SJCRH30 (cell line): Measurements from ENCODE around the gene GALNT17. TPM values are rescaled to one million over a fixed set of nuclear protein-coding genes. Genes with fewer than 3 reads are reported as not detected.

Source experiments
- DNase-seq, 2 experiments: peaks; one replicate each; pipeline ENCODE4 v3.0.0-alpha.2; 2015 to 2020
- H3K27ac ChIP-seq: fragments of 250-450 bp; sonication (Bioruptor Pico); 2 replicates; pipeline ENCODE4 v1.5.1; 2020; ENCODE audit warnings: mild to moderate bottlenecking, moderate library complexity
- H3K27me3 ChIP-seq: fragments of 250-450 bp; sonication (Bioruptor Pico); 2 replicates; pipeline ENCODE4 v1.5.1; 2020; ENCODE audit warnings: mild to moderate bottlenecking, moderate library complexity
- H3K36me3 ChIP-seq: fragments of 250-450 bp; sonication (Bioruptor Pico); 2 replicates; pipeline ENCODE4 v1.5.1; 2020; ENCODE audit warnings: mild to moderate bottlenecking, moderate library complexity
- H3K4me1 ChIP-seq: fragments of 250-450 bp; sonication (Bioruptor Pico); 2 replicates; pipeline ENCODE4 v1.5.1; 2020; ENCODE audit warnings: mild to moderate bottlenecking, moderate library complexity
- H3K4me3 ChIP-seq: fragments of 250-450 bp; sonication (Bioruptor Pico); 2 replicates; pipeline ENCODE4 v1.5.1; 2020; ENCODE audit warnings: mild to moderate bottlenecking, moderate library complexity
- H3K9me3 ChIP-seq: fragments of 250-450 bp; sonication (Bioruptor Pico); replicated peaks from 2 replicates; pipeline ENCODE4 v1.5.1; 2020; ENCODE audit warnings: mild to moderate bottlenecking, moderate library complexity
- total RNA-seq: library from RNA; depleted of rRNA; stranded (reverse); fragments of >200 nt; shearing (Covaris generic); gene quantifications from 2 replicates; pipeline ENCODE4 v1.2.3, GENCODE V29; 2014

Gene GALNT17
- total RNA-seq, 1 experiment from 2014 or later, result not detected

DNA sequence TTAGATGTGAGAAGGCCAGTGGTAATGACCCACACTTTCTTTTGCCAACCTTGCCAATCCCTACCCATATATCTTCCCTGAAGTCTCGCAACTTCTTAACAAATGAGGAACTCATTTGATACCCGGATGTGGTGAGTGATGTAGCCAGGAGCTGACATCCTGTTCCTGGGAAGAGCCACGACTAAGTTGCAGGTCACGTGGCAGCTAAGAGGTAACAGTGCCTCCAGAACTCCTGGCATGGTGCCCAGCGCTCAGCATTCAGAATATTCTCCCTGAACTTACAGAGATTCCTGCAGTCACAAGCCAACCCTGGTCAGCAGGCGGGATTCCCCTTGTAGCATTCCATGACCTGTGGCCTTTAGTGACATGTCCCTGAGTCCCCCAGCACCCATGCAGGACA is 282.5 kb downstream of the GALNT17 start:
- no peaks in the 10 kb centered on the region for H3K9me3 ChIP-seq
- H3K4me3 ChIP-seq, result no peak overlapping the region
- no peaks in the 10 kb centered on the region for H3K4me1 ChIP-seq
- peak; percentile 13 to 36 for DNase-seq
- H3K27me3 ChIP-seq, result no peaks in the 10 kb centered on the region
- H3K36me3 ChIP-seq, result no peaks in the 10 kb centered on the region
- H3K27ac ChIP-seq, result no peak overlapping the region

DNA sequence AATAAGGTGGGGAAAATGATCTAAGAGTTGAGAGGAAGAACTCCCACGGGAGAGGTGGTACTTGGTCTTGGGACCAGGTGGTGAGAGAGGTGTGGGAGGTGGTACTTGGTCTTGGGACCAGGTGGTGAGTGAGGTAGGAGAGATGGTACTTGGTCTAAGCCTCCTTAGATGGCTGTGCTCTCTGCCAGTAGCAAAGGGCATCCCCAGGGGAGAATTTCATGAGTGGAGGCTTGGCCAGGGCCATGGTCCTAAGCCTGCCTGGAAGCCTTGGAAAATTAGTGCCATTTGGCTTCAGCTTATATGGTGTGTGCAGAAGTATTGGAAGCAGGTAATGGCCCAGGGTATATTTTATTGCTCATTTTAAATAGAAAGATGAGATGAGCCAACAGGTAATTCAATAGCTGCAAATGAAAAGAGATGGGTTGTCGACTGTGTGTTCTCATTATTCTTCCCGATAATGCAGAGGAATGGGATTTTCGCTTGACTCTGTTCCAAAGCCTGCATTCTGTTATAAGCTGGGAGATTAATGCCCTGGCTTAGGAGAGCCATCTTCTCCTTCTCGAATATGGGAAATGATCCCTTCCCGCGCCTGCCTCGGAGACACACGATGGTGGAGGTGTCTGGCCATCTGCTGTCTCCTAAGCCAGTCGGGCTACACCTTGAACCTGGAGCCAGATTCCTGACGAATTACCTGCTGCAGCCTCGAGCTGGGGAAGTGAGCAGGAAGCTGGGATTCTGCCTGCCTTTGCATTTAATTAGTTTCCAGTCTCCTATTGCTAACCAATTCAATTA is 287.8 kb downstream of the GALNT17 start:
- H3K27ac ChIP-seq, result no peak overlapping the region
- no peaks in the 10 kb centered on the region for H3K36me3 ChIP-seq
- H3K9me3 ChIP-seq, result no peaks in the 10 kb centered on the region
- DNase-seq, result no peak
- no peak overlapping the region for H3K4me3 ChIP-seq
- H3K27me3 ChIP-seq, result 0 out of 2 replicates have a peak, but pooled peaks cover 5% of the 10 kb centered on the region
- H3K4me1 ChIP-seq, result no peaks in the 10 kb centered on the region

DNA sequence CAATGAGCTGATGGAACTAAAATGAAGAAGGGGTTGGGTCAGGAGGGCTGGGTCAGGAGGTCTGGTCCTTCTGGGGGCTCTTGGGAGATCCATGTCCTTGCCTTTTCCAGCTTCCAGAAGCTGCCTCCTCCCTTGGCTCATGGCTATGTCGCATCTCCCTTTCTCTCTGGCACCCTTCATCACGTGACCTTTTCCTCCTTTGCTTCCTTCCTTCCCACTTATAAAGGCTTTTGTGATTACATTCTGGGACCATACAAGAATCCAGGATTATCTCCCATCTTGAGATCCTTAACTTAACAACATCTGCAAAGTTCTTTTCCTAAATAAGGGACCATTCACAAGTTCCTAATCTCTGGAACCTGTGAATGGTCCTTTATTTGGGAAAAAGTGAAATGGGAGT is 290.2 kb downstream of the GALNT17 start:
- 0 out of 2 replicates have a peak, but pooled peaks cover 5% of the 10 kb centered on the region for H3K27me3 ChIP-seq
- no peaks in the 10 kb centered on the region for H3K9me3 ChIP-seq
- no peak for DNase-seq
- H3K4me1 ChIP-seq, result no peaks in the 10 kb centered on the region
- no peak overlapping the region for H3K27ac ChIP-seq
- H3K4me3 ChIP-seq, result no peak overlapping the region
- H3K36me3 ChIP-seq, result no peaks in the 10 kb centered on the region

DNA sequence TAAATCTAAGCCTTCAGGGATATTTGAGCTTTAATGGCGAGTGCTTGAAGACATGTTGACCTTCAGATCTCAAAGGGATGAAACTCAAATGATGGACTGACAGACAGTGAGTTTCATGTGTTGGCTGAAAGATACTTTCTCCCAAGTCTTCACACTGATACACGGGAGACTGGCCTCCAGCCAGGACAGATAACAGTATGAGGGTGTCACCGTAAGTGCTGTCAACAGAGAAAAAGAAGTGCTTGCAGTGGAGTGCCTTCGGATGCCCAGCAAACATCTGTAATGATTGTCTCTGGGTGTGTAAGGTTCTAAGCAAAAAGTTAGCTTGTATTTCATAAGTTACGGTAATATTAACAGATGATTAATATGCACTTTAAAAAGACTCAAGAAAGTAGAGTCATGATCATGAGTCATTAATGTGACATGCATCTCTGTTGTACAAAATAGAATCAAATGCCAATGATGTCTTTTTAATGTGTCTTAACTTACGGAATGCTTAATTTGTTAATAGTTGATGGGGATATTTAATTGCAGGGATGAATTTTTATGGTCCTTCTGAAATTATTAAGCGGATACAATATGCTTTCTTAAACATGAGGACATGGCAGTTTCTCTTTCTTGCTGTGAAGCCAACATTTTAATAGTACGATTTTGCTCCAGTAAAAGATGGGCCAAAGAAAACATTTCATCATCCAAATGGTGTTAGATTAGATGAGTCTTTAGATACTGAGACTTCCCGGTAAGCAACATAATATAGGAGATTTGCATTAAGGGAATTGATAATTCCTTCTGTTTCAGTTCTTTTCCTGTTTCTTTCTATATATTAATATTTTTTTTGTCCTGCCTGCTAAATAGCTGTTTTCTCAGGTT is 292.5 kb downstream of the GALNT17 start:
- H3K27me3 ChIP-seq, result 0 out of 2 replicates have a peak, but pooled peaks cover 5% of the 10 kb centered on the region
- H3K9me3 ChIP-seq, result no peaks in the 10 kb centered on the region
- H3K27ac ChIP-seq, result no peak overlapping the region
- DNase-seq, result no peak
- H3K4me3 ChIP-seq, result no peak overlapping the region
- H3K36me3 ChIP-seq, result no peaks in the 10 kb centered on the region
- H3K4me1 ChIP-seq, result no peaks in the 10 kb centered on the region

DNA sequence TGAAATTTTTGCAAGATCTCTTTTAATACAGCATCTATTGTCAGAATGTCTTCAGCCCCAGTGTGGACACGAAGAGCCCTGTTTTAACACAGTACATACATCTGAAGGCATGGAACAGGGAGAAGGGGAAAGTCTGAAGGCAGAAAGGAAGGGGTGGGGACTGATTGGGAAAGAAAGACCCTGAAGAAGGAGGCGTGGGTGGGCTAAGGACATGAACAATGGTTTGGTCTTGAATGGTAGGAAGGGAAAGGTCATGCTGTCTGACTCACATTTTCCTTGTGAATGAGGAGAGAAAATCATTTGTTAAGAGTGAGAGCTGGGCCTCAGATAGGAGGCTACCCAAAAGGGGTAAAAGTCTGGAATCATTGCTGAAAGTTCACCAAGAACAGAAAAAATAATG is 297.1 kb downstream of the GALNT17 start:
- no peak for DNase-seq
- H3K27me3 ChIP-seq, result 0 out of 2 replicates have a peak, but pooled peaks cover 2% of the 10 kb centered on the region
- H3K27ac ChIP-seq, result no peak overlapping the region
- H3K36me3 ChIP-seq, result no peaks in the 10 kb centered on the region
- H3K4me3 ChIP-seq, result no peak overlapping the region
- no peaks in the 10 kb centered on the region for H3K9me3 ChIP-seq
- no peaks in the 10 kb centered on the region for H3K4me1 ChIP-seq

DNA sequence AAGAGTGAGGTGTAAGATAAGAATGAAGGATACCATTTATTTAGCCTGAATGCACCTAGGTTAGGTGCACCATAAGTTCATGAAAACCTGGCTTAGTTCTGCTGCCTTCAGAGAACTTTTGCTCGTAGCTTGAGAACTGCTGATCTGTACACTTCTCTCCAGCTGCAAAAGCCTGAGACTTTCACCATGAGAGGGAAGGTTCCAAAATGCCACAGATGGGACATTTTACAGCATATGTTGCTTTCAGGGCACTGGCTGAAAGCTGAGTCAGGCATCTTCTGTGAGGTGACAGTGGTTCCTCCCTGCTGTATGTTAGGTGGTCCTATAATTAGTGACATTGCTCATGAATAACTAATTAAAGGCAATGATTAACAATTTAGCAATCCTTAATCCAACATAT is 298.3 kb downstream of the GALNT17 start:
- H3K27me3 ChIP-seq, result no peaks in the 10 kb centered on the region
- H3K27ac ChIP-seq, result no peak overlapping the region
- DNase-seq, result no peak
- H3K36me3 ChIP-seq, result no peaks in the 10 kb centered on the region
- H3K4me3 ChIP-seq, result no peak overlapping the region
- H3K4me1 ChIP-seq, result no peaks in the 10 kb centered on the region
- H3K9me3 ChIP-seq, result no peaks in the 10 kb centered on the region

DNA sequence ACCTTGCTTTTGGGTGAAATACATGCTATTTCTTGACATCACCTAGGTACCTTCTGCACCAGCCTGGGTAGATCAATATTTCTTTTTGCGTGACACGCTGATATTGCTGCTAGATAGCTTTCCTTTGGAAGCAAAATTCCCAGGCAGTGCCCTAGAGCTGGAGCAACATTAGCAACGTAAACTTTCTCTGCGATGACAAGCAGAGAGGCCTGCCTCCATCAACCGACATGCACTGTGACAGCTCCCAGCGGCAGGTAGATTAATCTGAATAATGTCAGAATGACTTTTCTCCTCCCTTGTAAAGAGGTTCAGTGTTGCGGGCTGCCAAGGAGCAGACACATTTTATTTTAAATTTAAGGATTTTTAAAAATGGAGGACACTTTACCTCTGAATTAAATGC is 307.4 kb downstream of the GALNT17 start:
- no peaks in the 10 kb centered on the region for H3K36me3 ChIP-seq
- H3K27me3 ChIP-seq, result no peaks in the 10 kb centered on the region
- no peak overlapping the region for H3K27ac ChIP-seq
- no peaks in the 10 kb centered on the region for H3K4me1 ChIP-seq
- no peak for DNase-seq
- no peak overlapping the region for H3K4me3 ChIP-seq
- no peaks in the 10 kb centered on the region; the same call in 1 of the 2 replicates for H3K9me3 ChIP-seq

DNA sequence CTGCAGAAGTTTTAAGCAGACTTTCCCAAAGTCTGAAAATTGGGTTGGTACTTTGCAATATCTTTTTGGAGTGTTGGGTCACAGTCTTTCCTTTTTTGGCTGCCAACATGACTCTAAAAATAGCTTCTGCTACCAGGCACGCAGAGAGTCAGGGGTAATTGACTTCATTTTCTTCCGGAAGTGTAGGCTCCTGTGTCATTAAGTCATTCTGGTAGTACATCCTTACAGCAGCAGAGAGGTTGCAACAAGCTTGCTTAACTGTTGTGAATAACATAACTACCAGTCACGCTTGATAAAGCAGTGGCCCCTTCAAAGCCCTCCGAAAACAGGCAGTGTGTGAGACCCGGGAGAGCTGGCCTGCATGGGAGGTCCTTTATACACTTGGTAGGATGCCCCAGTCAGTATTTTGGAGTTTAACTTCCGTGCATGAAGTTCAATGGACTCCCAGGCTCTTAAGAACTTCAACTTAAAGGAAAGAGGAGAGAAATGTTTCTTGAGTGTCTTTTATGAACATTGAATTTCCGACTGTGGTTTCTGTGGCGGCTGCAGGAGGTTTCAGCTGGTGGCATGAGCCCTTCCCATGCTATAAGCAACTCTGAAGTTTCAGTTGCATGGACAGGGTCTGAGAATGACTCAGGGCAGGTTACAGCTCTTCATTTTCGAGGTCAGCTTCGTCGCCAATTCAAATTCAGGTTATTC is 310.7 kb downstream of the GALNT17 start:
- no peak overlapping the region for H3K27ac ChIP-seq
- H3K27me3 ChIP-seq, result no peaks in the 10 kb centered on the region
- no peaks in the 10 kb centered on the region for H3K4me1 ChIP-seq
- no peaks in the 10 kb centered on the region; the same call in 1 of the 2 replicates for H3K9me3 ChIP-seq
- H3K36me3 ChIP-seq, result no peaks in the 10 kb centered on the region
- no peak overlapping the region for H3K4me3 ChIP-seq
- no peak for DNase-seq

DNA sequence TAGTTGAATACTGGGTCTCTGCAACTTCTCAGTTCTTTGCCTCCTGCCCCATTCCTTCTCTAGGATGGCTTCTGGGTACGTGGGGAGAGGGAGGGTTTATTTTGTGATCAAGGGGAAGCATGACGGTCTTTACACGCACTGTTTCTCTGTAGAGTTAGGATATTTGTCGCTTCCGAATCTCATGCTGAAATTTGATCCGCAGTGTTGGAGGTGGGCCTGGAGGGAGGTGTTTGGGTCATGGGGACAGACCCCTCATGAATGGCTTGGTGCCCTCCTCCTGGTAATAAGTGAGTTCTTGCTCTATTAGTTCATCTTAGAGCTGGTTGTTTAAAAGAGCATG is 311.2 kb downstream of the GALNT17 start:
- no peak for DNase-seq
- Histone ChIP-seq H3K4me1 (no peaks in the 10 kb centered on the region), H3K36me3 (no peaks in the 10 kb centered on the region), H3K27me3 (no peaks in the 10 kb centered on the region), H3K9me3 (no peaks in the 10 kb centered on the region; the same call in 1 of the 2 replicates), H3K27ac (no peak overlapping the region), H3K4me3 (no peak overlapping the region)

DNA sequence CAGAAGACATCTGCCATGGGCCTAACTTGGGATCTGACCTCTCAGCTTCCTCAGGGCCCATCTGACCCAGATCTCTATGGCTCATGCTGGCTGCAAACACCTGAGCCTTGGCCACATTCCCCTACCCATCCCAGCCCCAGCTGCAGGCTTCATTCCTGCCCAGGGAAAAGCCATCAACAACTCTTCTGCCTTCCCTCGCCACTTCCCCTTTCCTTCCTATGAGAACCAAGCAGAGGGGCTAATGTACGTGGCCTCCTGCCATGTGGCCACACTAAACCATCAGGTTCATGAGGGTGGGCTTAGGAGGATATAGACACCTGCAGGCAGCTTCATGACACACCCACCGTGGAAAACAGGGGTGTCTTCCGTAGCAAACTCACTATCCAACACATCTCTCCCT is 312.2 kb downstream of the GALNT17 start:
- Histone ChIP-seq H3K9me3 (no peaks in the 10 kb centered on the region), H3K36me3 (no peaks in the 10 kb centered on the region), H3K27me3 (no peaks in the 10 kb centered on the region), H3K27ac (no peak overlapping the region), H3K4me1 (no peaks in the 10 kb centered on the region), H3K4me3 (no peak overlapping the region)
- DNase-seq, result no peak

DNA sequence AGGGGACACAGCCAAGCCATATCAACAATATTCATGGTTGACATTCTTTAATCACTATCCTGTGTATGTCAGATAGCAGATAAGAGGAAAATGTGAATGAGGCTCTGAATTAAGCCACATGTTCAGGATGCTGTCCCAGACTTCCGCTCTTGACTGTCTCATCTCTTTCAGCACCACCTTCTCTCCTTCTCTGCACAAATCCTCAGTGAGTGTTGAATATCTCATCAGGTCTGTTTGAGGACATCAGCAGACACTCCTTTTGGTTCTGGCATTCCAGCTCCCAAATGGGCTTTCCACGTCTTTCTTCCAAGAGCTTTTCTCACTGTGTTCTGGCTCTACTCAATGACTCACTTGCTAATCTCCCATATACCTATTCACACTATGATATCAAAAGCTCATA is 321.7 kb downstream of the GALNT17 start:
- no peak for DNase-seq

DNA sequence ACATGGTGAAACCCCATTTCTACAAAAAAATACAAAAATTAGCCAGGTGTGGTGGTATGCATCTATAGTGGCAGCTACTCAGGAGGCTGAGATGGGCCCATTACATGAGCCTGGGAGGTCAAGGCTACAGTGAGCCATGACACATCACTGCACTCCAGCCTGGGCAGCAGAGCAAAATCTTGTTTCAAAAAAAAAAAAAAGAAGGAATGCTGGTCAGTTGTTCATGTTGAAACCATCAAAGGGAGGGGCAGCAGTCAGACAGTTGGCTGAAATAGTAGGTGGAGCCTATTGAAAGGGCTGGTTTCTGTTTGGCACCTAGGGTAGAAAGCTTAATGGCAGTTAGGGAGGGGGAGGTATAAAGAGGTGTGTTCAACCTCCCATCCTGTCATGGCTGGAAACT is 323.0 kb downstream of the GALNT17 start:
- Histone ChIP-seq H3K27me3 (no peaks in the 10 kb centered on the region), H3K27ac (no peak overlapping the region), H3K4me3 (no peak overlapping the region), H3K36me3 (no peaks in the 10 kb centered on the region), H3K4me1 (peaks cover 9% of the 10 kb centered on the region; the same call in 1 of the 2 replicates), H3K9me3 (no peaks in the 10 kb centered on the region)
- no peak for DNase-seq

More for the DNA sequence above, 321.7 kb downstream of the GALNT17 start:
- no peaks in the 10 kb centered on the region for H3K4me1 ChIP-seq
- no peaks in the 10 kb centered on the region for H3K9me3 ChIP-seq
- H3K27ac ChIP-seq, result no peak overlapping the region
- H3K36me3 ChIP-seq, result no peaks in the 10 kb centered on the region
- no peak overlapping the region for H3K4me3 ChIP-seq
- no peaks in the 10 kb centered on the region for H3K27me3 ChIP-seq

DNA sequence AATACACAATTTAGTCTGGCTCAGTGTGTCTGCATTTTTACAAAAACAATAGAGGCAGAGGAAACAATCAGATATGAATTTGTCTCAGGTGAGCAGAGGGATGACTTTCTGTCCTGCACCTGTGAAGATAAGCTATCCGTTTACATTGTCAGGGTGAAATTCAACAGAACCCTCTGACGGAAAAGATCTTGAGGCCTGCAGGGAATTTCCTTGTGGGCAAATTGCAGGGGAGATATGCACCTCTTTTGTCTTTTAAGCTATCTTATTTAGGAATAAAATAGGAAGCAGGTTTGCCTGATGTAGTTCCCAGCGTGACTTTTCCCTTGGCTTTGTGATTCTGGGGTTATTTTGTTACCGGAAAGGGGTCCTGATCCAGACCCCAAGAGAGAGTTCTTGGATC is 325.1 kb downstream of the GALNT17 start:
- no peaks in the 10 kb centered on the region for H3K36me3 ChIP-seq
- peaks cover 9% of the 10 kb centered on the region; the same call in 1 of the 2 replicates for H3K4me1 ChIP-seq
- no peak for DNase-seq
- H3K9me3 ChIP-seq, result no peaks in the 10 kb centered on the region
- no peak overlapping the region for H3K4me3 ChIP-seq
- no peaks in the 10 kb centered on the region for H3K27me3 ChIP-seq
- H3K27ac ChIP-seq, result no peak overlapping the region

DNA sequence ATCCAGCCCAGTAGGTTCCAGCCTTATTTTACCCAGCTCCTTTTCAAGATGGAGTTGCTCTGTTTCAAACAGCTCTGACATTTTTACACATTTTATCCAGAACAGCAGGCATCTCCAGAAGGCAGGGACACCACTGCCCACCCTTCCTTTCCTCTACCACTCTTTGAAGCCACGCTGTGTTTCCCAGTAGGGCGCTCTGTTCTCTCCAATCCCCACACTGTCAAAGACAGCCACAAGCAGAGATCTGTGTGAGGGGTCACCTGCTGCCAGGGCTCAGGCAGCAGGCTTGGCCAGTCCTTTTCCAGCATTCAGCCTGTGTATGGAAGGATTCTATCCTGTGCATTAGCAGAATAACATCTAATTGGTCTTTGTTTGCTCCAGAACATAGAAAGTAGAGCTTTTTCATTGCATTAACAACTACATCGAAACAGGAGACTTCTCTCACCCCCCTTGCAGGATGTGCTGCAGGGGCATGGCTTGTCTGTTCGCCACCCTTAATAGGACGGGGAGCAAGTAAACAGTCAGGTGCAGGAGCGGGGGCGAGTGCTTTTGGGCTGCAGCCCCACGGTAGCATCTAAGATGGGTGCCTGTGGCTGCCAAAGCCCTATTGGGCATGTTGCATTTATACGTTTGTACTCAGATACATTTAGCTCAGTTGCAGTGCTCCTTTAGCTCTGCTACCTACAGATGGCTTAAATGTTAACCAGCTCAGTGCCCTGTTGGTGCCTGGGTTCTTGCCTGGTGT is 326.1 kb downstream of the GALNT17 start:
- Histone ChIP-seq H3K27ac (no peak overlapping the region), H3K27me3 (no peaks in the 10 kb centered on the region), H3K4me3 (no peak overlapping the region), H3K4me1 (peaks cover 9% of the 10 kb centered on the region; the same call in 1 of the 2 replicates), H3K36me3 (no peaks in the 10 kb centered on the region), H3K9me3 (no peaks in the 10 kb centered on the region)
- peak in 1 of 2 experiments; percentile 7 for DNase-seq
